Stimulated activated CD8-positive, alpha-beta memory T cell treated with anti-CD3 and anti-CD28 coated beads, Interleukin-12 subunit alpha, Interleukin-12 subunit beta, amount 100 ng/mL, for 24 hours (primary cell): ENCODE results near the gene PGAM1.
"Not testable (repeated sequence)": the region's sequence is repeated elsewhere in the genome, so short reads cannot be mapped to it uniquely, and the experiment has no call there.

ENCODE experiments used
- DNase-seq: peaks from one replicate; pipeline ENCODE4 v3.0.0-alpha.2; 2020; ENCODE audit errors: extremely low read depth

The PGAM1 gene

DNA sequence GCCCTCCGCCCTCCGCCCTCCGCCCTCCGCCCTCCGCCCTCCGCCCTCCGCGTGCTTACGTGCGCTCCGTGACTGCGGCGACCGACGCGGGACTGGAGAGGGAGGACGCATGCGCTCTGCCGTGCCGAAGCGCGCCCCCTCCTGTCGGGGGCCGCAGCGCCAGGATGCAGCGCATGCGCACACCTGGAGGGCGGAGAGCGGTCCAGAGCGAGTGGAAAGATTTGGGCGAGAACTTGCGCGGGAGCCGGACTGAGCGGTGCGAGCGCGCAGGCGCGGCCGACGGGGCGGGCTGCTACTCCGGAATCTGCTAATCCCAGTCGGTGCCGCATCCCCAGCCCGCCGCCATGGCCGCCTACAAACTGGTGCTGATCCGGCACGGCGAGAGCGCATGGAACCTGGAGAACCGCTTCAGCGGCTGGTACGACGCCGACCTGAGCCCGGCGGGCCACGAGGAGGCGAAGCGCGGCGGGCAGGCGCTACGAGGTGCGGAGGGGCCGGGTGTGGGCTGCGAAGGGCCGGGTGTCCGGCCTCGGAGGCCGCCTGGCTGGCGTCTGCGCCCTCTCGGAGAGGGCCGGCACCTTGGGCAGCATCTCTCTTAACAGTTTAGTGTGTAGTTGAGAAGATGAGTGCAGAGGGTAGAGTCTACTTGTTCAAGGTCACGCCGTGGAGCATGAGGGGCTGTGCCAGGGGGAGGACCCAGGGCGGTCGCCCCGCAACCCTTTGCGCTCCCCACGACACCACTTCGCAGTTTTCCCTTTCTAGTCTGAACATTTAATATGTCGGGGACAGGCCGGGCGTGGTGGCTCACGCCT, at the start of gene PGAM1:
Gene PGAM1, plus strand, starts transcription at position 228 of the 812 bp plus-strand sequence. Its CDS starts 117 bp downstream, at position 345.
- peak; percentile 83 for DNase-seq

DNA sequence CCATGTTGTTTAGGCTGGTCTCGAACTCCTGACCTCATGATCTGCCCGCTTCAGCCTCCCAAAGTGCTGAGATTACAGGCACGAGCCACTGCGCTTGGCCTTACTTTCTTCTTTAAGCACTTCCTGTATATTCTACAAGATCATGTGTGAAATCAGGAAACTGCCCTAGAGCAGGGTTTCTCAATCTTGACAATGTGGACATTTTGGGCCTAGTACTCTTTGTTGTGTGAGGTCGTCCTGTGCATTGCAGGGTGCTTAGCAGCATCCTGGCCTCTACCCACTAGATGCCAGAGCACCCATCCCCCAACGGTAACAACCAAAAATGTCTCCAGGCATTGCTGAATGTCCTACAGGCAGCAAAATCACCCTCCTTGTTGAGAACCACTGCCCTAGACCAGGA, 49.6 kb upstream of the PGAM1 start:
- no peak for DNase-seq

DNA sequence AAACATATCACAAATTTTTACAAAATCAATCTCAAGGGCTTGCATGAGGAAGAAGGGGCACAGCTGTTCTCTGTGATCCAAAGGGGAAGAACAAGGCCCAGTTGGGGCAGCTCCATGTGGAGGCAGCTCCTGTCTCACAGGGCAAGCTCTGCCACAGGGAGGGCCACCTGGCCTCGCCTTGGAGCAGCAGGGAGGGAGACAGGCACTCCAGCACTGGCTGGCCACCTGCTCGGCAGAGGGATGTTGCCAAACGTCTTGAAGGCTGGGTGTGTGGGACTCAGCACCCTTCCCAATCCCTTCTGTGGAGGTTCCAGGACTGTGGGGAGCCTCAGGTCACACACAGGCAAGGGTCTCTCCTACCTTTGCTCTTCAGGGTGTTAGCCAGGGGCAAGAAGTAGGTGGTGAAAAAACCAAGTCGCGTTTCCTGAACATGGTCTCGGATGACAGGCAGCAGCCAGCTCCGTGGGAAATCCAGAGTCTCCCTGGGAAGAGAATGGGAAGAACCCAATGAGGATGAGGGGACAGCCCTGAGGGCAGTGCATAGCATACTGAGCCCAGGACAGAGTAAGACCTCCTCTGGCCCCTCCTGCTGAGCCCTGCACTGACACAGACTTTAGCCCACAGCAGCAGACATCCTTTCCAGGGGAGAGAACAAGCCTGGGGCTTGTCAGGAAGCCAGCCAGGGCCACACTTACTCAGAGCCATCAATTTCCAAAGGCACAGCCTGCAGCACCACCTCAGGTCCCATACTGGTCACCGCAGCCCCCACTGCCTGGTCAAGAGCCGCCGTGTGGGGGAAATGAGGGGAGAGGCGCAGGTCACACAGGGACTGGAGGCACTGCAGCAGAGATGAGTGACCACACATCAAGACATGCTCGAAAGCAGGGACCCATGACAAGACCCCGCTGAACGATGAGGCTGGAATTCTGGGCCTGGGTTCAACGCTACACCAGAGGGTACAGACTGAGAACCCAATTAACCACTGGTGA, 46.8 kb upstream of the PGAM1 start:
- no peak for DNase-seq

DNA sequence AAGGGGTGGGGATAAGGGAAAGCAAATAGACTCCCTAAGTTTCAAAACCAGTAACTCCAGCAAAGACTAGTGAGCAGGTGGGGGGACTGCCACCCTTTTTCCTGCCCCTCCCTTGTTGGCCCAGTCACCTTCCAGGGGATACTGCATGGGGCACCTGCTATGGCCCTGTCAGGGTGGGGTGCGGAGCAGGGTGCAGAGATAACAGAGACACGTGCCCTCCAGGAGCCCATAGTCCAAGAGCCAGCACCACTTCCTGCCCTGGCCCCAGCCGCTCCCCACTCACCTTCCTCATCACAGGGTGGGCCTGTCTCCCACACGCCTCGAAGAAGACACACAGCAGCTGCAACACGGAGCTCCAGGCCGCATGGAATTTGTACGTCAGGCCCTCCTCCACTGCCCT, 45.5 kb upstream of the PGAM1 start:
- no peak for DNase-seq

DNA sequence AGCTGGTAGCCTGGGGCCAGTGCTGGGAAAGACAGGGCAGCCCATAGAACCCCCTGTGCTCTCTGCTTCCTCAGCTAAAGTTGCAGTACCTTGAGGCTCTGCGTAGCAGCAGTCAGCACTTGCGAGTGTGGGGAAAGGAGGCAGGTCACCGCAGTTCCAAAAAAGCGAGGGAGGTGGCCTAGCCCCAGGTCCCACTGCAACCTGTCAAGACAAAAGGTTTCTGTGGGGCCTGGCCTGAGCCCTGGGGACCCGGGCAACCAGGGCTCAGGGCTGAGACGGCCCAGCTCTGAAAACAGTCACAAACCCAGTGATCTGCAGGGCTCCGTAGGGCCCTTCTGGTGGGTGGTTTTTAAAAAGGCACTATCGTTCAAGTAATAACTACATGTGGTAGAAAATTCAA, 44.4 kb upstream of the PGAM1 start:
- DNase-seq: no peak

DNA sequence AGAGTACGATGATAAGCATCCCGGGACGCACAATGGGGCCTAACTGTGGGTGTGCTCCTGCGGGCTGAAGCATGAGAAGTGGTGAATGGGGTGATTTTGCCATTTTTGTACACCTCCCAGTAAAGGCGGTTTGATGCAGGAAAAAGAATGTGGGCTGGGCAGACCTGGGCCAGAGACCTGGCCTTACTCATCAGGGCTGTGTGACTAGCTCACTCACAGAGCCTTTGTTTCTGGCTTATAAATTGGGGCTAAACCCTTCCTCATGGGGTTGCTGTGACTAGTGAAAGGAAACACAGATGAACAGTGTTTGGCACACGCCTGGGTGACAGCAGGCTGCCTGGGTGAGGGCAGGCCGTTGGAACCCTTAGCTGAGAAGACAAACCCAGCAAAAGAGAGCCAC, 42.8 kb upstream of the PGAM1 start:
- DNase-seq: no peak

DNA sequence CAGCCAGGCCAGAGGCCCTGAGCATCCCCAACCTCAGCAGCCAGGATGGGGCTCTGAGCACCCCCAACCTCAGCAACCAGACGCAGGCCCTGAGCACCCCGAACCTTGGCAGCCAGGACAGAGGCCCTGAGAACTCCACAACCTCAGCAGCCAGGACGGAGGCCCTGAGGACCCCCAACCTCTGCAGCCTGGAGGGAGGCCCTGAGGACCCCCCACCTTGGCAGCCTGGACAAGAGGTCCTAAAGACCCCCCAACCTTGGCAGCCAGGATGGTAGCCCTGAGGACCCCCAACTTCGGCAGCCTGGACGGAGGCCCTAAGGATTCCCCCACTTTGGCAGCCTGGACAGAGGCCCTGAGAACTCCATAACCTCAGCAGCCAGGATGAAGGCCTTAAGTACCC, 41.8 kb upstream of the PGAM1 start:
- DNase-seq: no peak

DNA sequence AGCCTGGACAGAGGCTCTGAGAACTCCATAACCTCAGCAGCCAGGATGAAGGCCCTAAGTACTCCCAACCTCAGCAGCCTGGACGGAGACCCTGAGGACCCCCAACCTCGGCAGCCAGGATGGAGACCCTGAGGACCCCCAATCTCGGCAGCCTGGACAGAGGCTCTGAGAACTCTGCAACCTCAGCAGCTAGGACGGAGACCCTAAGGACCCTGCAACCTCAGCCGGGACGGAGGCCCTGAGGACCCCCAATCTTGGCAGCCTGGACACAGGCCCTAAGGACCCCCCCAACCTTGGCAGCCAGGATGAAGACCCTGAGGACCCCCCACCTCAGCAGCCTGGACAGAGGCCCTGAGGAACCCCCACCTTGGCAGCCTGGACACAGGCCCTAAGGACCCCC, 41.4 kb upstream of the PGAM1 start:
- DNase-seq: no peak

DNA sequence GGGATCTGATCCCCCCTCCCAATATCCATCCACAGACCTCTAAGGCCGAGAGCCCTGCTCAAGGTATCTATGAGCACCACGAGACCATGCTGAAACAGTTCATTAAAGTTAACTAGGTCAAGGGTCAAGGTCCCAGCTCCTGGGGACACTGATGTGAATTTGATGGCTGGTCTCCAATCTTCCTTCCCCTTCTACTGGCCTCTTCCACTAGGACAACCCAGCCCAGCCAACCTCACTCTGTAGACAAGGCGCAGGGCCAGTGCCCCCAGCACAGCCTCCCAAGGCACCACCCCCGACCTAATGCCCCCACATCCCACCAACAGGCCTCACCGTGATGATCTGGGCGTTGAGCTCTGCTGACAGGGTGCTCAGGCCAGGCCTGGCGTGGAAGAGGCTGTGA, 40.4 kb upstream of the PGAM1 start:
- DNase-seq: no peak

DNA sequence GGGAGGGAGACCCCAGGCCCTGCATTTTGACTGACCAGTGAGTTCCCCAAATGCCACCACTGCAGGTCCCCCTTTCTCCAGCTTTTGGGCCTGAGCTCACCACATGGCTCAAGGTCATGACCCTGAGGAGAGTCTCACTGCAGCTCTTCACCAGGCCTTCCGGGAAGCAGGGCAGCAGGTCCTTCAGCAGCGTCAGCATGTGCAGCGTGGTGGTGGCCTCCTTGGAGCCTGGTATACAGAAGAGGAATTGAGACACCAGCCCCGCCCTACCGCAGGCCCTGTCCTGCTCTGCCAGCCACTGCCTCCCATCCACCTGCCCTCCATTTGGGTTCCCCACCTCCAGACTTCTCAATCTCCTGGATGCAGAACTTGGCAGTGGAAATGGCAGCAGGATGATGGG, 37.8 kb upstream of the PGAM1 start:
- DNase-seq: no peak

DNA sequence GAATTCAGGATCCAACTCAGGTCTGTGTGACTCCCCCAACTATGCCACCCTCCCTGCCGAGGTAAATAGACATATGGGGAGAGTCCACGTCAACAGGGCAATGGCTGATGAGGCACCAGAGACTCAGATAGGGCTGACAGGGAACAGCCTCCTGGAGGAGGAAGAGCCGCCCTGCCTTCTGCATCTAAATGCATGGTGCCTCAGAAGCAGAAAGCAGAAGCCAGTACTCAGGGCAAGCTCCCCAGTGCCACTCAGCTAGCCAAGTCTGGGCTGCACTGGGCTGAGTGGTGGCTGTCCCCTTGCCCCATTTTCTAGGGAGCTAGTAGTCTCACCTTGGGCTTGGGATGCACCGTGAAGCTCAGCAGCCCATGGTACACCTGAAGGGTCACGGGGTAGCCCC, 35.9 kb upstream of the PGAM1 start:
- DNase-seq: no peak

DNA sequence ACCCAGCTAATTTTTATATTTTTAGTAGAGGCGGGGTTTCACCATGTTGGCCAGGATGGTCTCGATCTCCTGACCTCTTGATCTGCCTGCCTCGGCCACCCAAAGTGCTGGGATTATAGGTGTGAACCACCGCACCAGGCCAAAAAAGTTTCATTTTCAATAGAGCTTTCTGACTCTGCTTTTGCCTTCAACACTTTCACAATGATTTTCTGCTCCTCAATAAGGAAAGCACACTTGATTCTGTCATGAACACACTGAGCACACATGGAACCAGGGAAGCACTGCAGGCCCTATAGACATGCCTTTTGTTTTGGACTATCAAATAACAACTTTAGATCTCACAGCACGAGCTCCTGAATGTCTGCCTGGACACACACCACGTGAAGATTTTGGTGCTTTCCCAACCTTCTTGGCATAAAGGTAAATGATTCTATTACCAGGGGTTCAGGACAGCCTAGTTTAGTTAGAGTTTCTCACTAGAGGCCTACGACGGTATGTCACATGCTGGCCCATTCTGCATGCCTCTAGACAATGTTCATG, 32.9 kb upstream of the PGAM1 start:
- no peak for DNase-seq

DNA sequence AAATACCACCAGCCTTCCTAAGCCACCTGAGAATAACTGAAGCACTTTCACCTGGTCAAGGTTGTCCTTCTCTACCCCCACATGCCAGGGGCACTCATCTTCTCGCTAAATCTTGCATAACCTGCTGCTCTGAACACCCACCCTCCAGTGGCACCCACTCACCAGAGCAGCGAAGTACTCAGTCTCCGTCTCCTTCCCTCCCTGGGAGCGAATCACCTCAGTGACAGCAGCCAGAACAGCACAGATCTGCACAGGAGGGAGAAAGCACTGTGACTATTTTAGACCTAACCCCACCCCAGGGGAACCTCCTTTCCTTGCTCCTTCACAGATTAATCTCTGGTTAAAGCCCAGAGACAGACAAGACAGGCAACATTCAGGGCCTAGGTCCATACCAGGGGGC, 29.9 kb upstream of the PGAM1 start:
- no peak for DNase-seq

DNA sequence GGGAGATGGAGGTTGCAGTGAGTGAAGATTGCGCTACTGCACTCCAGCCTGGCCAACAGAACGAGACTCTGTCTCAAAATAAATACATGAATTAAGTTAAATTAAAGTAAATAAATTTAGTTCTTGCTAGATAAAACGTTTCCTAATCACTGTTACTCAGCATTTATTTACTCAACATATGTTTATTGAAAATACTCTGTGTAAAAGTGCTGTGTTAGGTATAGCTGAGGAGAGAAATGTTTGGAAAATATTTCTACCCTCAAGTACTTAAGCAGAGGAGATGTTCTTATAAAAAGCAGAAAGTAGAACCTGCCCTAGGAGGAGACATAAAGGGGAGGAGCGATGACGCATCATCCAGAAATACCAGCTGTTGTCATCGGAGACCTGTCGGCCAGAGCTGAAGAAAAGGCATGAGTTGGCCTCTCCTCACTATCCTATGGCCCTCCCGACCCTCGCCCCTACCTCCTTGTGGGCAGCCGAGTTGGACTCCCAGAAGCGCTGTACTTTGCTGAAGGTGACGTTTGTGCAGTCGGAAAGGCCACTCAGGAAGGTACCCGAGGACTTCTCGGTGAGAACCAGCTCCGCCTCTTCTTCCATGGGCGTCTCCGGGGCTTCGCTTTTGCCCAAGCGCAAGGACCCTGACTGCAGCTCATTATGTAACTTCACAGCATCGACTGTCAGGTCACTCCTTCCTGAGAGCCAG, 26.0 kb upstream of the PGAM1 start:
- DNase-seq: no peak

DNA sequence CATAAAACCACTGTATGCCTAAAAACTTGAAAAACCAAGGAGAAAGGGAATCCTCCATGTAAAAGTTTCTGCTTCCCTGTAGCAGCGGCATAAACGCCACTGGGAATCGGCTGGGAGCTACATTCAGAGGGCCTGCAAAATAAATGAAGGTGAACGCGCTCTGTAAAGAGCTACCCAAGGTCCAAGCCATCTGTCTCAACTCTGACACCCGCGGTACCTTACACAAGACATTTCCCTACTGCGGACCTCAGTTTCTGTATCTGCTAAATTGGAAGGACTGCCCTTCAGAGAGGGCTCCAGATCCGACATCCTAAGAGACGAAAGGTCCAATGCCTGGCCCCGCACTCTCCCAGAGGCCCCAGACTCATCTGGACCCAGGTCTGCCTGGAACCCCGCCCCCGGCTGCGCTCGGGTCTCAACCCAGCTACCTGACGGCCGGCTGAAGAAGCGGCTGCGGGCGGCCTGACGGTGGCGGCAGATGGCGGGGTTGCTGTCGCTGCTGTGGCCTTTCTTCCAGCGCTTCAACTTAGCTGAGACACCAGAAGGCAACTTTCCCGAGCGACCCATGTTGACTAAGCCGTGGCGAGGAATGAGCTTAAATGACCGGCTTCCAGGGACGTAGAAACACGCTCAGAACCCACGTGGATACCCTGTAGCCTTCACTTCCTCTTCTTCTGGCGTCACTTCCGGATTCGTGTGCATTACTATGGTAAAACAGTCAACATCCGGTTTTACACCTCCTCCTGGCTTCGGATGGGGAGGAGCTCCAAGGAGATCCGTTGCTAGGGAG, 25.1 kb upstream of the PGAM1 start, which contains the start of gene RRP12:
Gene RRP12, minus strand, starts transcription at position 676 of the 790 bp plus-strand sequence. Its CDS starts 109 bp downstream, at position 567.
- DNase-seq: peak; percentile 57

DNA sequence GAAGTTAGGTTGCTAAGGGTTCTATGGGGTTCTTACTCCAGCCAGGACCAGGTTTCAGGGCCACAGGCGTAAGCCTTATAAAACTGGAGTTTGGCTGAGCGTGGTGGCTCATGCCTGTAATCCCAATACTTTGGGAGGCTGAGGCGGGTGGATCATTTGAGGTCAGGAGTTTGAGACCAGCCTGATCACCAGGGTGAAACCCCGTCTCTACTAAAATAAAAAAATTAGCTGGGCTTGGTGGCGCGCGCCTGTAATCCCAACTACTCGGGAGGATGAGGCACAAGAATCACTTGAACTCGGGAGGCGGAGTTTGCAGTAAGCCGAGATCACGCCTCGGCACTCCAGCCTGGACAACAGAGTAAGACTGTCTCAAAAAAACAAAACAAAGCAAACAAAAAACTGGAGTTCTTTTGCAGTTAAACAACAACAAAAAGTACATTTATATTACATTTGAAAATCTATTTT, 24.5 kb upstream of the PGAM1 start:
- no peak for DNase-seq

DNA sequence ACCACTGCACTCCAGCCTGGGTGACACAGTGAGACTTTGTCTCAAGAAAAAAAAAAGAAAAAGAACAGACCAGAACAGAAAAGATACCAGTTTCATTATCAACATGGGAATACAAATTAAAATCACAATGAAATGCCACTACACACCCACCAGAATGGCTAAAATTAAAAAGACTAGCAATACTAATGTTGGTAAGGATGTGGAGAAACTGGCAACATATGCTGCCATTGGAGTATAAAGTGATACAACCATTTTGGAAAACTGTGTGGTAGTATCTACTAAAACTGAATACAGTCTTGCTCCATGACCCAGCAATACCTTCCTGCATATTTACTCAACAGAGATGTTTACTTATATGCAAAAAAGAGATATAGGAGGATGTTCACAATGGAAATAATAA, 21.9 kb upstream of the PGAM1 start:
- no peak for DNase-seq

DNA sequence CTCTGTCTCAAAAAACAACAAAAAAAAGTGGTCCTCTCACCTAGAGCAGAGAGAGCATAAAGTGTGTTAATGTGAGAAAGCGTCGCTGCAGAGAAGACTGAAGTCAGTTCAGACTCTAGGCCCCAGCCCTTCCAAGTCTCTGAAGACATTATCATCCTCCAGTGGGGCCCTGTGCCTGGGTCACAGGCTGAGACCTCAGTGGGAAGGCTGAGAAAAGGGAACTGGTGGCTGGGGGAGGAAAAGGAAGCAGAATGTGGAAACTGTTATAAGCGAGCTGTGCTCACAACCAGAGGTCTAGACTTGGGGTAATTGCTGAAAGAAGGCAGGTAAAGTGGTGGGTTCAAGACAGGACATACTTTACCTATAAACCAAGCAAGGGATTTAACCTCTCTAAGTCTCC, 19.9 kb upstream of the PGAM1 start:
- no peak for DNase-seq

DNA sequence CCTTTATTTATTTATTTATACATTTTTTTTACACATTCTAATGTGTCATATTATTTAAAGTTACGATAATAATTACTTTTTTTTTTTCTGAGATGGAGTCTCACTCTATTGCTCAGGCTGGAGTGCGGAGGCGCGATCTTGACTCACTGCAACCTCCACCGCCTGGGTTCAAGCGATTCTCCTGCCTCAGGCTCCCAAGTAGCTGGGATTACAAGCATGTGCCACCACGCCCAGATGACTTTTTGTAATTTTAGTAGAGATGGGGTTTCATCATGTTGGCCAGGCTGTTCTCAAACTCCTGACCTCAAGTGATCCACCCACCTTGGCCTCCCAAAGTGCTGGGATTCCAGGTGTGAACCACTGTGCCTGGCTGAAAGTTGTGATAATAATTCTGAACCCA, 19.5 kb upstream of the PGAM1 start:
- not testable (repeated sequence) for DNase-seq

DNA sequence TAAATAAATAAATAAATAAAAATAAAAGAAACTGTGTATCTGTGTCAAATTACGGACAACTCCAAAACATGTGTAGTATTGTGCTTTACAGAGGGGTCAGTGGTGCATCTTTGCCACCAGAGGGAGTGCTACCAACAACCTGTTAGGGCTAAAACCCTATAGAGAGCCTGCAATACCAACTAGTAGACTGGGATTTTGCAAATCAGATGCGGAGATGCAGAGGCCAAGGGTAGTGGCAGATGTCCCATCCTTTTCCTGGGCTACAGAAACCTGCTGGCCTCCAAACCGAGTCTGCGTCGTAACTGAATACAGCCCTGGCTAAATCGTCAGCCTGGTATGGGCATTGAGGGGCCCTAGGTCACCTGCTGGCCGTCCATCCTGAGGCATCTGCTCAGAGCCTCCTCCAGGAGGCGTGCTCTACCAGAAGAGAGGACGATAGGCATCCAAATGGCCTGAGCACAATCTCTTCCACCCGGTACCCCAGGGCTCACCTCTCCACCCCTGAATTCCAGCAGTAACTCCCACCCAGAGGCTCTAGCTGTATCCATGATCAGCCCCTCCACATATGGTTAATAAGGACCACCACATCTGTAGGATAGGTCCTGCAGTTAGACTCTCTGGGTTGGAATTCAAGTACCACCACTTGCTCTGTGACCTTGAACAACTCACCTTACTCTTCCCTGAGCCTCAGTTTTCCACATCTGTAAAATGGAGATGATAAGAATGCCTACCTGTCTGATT, 18.6 kb upstream of the PGAM1 start:
- DNase-seq: no peak
